NCI-H446 (cell line): ENCODE data around the gene VMP1.

ENCODE experiments used
- DNase-seq, 2 experiments: peaks; one replicate each; lab custom pipeline; 2025; lab: John Stamatoyannopoulos, UW

The VMP1 gene

GRCh38 chr17:59711936-59712335, 4.5 kb downstream of the VMP1 start:
- no peak for DNase-seq

GRCh38 chr17:59712862-59713261, 5.4 kb downstream of the VMP1 start:
- DNase-seq: no peak

- no peak for DNase-seq
Measured at GRCh38 chr17:59714255-59714654, 6.8 kb downstream of the VMP1 start.

- DNase-seq: no peak
Measured at GRCh38 chr17:59716427-59716826, 9.0 kb downstream of the VMP1 start.

GRCh38 chr17:59719526-59719925, 12.1 kb downstream of the VMP1 start:
- DNase-seq: no peak

GRCh38 chr17:59722623-59723022, 15.2 kb downstream of the VMP1 start:
- DNase-seq: no peak

- DNase-seq: no peak
Measured at GRCh38 chr17:59723041-59723440, 15.6 kb downstream of the VMP1 start.

GRCh38 chr17:59723607-59724006, 16.2 kb downstream of the VMP1 start:
- DNase-seq: no peak

GRCh38 chr17:59725691-59726090, 18.2 kb downstream of the VMP1 start:
- DNase-seq: no peak

- no peak for DNase-seq
Measured at GRCh38 chr17:59727817-59728533, 20.5 kb downstream of the VMP1 start.

- DNase-seq: no peak
Measured at GRCh38 chr17:59730268-59730834, 22.9 kb downstream of the VMP1 start.

- DNase-seq: no peak
Measured at GRCh38 chr17:59733697-59734096, 26.2 kb downstream of the VMP1 start.

- no peak for DNase-seq
Measured at GRCh38 chr17:59734226-59734625, 26.8 kb downstream of the VMP1 start.

- no peak for DNase-seq
Measured at GRCh38 chr17:59737324-59737723, 29.9 kb downstream of the VMP1 start.

- no peak for DNase-seq
Measured at GRCh38 chr17:59743842-59744241, 36.4 kb downstream of the VMP1 start.

GRCh38 chr17:59745040-59745439, 37.6 kb downstream of the VMP1 start:
- DNase-seq: no peak

GRCh38 chr17:59746849-59747445, 39.5 kb downstream of the VMP1 start:
- DNase-seq: peak in 1 of 2 experiments; percentile 23

GRCh38 chr17:59748591-59748990, 41.1 kb downstream of the VMP1 start:
- no peak for DNase-seq

- no peak for DNase-seq
Measured at GRCh38 chr17:59751955-59752413, 44.5 kb downstream of the VMP1 start.

GRCh38 chr17:59752446-59752845, 45.0 kb downstream of the VMP1 start:
- DNase-seq: no peak

GRCh38 chr17:59752922-59753321, 45.5 kb downstream of the VMP1 start:
- no peak for DNase-seq

- peak; percentile 78 to 80 for DNase-seq
Measured at GRCh38 chr17:59753522-59754467, 46.3 kb downstream of the VMP1 start.
